ENCODE measurements around the gene EFNB3.

GRCh38 chr17:7727886-7728285, 22.9 kb downstream of the EFNB3 start:
- no peak for TF ChIP-seq ZNF521 (tag by site-specific recombination; IDR thresholded peaks at IDR 0.05)
- no peak for TF ChIP-seq YY1 (tag by site-specific recombination; IDR thresholded peaks at IDR 0.05)
- TF ChIP-seq, protein P1, sequence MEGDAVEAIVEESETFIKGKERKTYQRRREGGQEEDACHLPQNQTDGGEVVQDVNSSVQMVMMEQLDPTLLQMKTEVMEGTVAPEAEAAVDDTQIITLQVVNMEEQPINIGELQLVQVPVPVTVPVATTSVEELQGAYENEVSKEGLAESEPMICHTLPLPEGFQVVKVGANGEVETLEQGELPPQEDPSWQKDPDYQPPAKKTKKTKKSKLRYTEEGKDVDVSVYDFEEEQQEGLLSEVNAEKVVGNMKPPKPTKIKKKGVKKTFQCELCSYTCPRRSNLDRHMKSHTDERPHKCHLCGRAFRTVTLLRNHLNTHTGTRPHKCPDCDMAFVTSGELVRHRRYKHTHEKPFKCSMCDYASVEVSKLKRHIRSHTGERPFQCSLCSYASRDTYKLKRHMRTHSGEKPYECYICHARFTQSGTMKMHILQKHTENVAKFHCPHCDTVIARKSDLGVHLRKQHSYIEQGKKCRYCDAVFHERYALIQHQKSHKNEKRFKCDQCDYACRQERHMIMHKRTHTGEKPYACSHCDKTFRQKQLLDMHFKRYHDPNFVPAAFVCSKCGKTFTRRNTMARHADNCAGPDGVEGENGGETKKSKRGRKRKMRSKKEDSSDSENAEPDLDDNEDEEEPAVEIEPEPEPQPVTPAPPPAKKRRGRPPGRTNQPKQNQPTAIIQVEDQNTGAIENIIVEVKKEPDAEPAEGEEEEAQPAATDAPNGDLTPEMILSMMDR (tag by site-specific recombination; IDR thresholded peaks at IDR 0.05), result no peak
- TF ChIP-seq ZSCAN5A (tag by site-specific recombination; IDR thresholded peaks at IDR 0.05), result no peak
- no peak for TF ChIP-seq TCF7L2 (IDR thresholded peaks at IDR 0.05; ENCODE audit: borderline replicate concordance, low read depth, low read length)
- TF ChIP-seq, protein P2, sequence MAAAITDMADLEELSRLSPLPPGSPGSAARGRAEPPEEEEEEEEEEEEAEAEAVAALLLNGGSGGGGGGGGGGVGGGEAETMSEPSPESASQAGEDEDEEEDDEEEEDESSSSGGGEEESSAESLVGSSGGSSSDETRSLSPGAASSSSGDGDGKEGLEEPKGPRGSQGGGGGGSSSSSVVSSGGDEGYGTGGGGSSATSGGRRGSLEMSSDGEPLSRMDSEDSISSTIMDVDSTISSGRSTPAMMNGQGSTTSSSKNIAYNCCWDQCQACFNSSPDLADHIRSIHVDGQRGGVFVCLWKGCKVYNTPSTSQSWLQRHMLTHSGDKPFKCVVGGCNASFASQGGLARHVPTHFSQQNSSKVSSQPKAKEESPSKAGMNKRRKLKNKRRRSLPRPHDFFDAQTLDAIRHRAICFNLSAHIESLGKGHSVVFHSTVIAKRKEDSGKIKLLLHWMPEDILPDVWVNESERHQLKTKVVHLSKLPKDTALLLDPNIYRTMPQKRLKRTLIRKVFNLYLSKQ (tag by site-specific recombination; IDR thresholded peaks at IDR 0.05; ENCODE audit: borderline replicate concordance), result no peak

All from HEK293 (cell line).